Testis (tissue), 2 donors: ENCODE results near the gene TMIGD1.

Experiments used
- CTCF ChIP-seq, 3 experiments: fragments of 450-650 bp in 2 of 3; fragments of 200-600 bp in 1 of 3; sonication (generic) in 1 of 3; IDR thresholded peaks; one replicate each; pipeline ENCODE4 v1.5.1; 2016 to 2019; ENCODE audit warnings: antibody characterized with exemption in 3 of 3, mild to moderate bottlenecking in 2 of 3, moderate library complexity in 1 of 3
- POLR2A ChIP-seq: fragments of 450-650 bp; IDR thresholded peaks from one replicate; pipeline ENCODE4 v1.6.1; 2017; ENCODE audit warnings: antibody characterized with exemption, mild to moderate bottlenecking, moderate library complexity

GRCh38 chr17:30315106-30315505 is 18.8 kb downstream of the TMIGD1 start:
- TF ChIP-seq CTCF (IDR thresholded peaks at IDR 0.05) = no peak
- TF ChIP-seq POLR2A = no peak
